Measurements from ENCODE around the gene BCL11A. TPM values are rescaled to one million over a fixed set of nuclear protein-coding genes. Genes with fewer than 3 reads are reported as not detected.

BCL11A gene
- total RNA-seq, 3 donors from 2014 or later (not counting 1 experiment from before 2014, with no cell fraction given): 2.6 to 3.5 (median 3.0) TPM

DNA sequence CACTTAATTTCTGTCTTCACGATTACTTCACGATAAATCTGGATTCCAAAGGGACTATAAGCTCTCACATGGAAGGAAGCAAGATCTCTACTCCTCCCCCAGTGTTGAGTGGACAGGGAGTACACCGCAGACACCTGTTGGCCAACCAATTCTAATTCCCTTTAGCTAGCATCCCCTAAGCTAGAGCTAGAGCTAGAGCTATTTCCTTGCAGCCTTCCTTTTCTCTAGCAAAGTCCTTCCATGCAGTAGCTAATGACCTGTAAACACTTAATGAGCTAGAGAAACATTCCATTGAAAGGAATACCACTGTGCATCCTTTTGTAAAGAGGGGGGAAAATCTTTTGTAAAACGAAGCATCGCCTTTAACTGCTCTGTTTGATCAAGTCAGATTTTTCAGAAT lies 56.5 kb downstream of the BCL11A start:
- intact Hi-C loops (cut with micrococcal nuclease): no loop called here
- H3K27ac Mint-ChIP-seq: no peak overlapping the region
- WGBS (ENCODE audit: insufficient coverage): 90% methylated on average over 5 of the region's 5 CpGs
- no peak overlapping the region for H3K27ac ChIP-seq (ENCODE audit: low read length)
- H3K9me3 ChIP-seq (ENCODE audit: control insufficient read depth, insufficient read depth, low read length): no peaks in the 10 kb centered on the region
- no peaks in the 10 kb centered on the region for H3K36me3 ChIP-seq (ENCODE audit: control insufficient read depth, insufficient read depth, low read length)
- TF ChIP-seq CTCF (IDR thresholded peaks at IDR 0.05): no peak
- peaks cover 0 to 3% of the 10 kb centered on the region in 2 donors for H3K27me3 Mint-ChIP-seq (ENCODE audit: low read depth in 2 of 2)
- ATAC-seq (no peak), DNase-seq (no peak)
- H3K4me3 ChIP-seq (ENCODE audit: low read length): no peak overlapping the region
- no peaks in the 10 kb centered on the region for H3K36me3 Mint-ChIP-seq
- no peaks in the 10 kb centered on the region for H3K4me1 Mint-ChIP-seq
- peaks cover 22% of the 10 kb centered on the region for H3K4me1 ChIP-seq (ENCODE audit: control insufficient read depth, insufficient read depth, low read length)
- no peak overlapping the region for H3K4me3 Mint-ChIP-seq
- H3K27me3 ChIP-seq (ENCODE audit: control insufficient read depth, insufficient read depth, low read length): no peaks in the 10 kb centered on the region
- H3K9me3 Mint-ChIP-seq: no peaks in the 10 kb centered on the region

DNA sequence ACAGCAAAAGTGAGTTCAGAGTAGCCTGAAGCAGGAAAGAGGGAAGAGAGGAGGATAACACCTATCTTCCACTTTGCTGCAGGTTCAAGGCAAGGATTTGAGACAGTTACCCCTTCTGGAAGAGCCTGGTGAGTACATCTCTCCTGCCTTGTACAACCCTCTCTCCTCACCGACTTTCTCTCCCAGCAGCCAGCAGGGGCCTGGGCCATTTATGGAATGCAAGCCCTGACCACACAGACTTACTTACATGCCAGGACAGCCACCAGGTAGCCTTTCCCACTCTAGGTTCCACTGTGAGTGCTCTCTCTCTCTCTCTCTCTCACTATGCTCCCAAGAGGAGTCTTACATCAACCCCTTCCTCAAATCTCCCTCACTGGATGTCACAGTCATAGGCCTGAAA lies 57.0 kb downstream of the BCL11A start:
- intact Hi-C loops (cut with micrococcal nuclease): no loop called here
- ATAC-seq (no peak), DNase-seq (no peak)
- Mint-ChIP-seq H3K36me3 (no peaks in the 10 kb centered on the region), H3K9me3 (no peaks in the 10 kb centered on the region), H3K27me3 (ENCODE audit: low read depth in 2 of 2) (peaks cover 0 to 3% of the 10 kb centered on the region in 2 donors), H3K4me1 (no peaks in the 10 kb centered on the region), H3K4me3 (no peak overlapping the region), H3K27ac (no peak overlapping the region)
- no peaks in the 10 kb centered on the region for H3K27me3 ChIP-seq (ENCODE audit: control insufficient read depth, insufficient read depth, low read length)
- no peak overlapping the region for H3K4me3 ChIP-seq (ENCODE audit: low read length)
- 85% methylated on average over 1 of the region's 1 CpG for WGBS (ENCODE audit: insufficient coverage)
- H3K36me3 ChIP-seq (ENCODE audit: control insufficient read depth, insufficient read depth, low read length): no peaks in the 10 kb centered on the region
- no peak overlapping the region for H3K27ac ChIP-seq (ENCODE audit: low read length)
- no peaks in the 10 kb centered on the region for H3K9me3 ChIP-seq (ENCODE audit: control insufficient read depth, insufficient read depth, low read length)
- TF ChIP-seq CTCF (IDR thresholded peaks at IDR 0.05): no peak
- H3K4me1 ChIP-seq (ENCODE audit: control insufficient read depth, insufficient read depth, low read length): peaks cover 22% of the 10 kb centered on the region

DNA sequence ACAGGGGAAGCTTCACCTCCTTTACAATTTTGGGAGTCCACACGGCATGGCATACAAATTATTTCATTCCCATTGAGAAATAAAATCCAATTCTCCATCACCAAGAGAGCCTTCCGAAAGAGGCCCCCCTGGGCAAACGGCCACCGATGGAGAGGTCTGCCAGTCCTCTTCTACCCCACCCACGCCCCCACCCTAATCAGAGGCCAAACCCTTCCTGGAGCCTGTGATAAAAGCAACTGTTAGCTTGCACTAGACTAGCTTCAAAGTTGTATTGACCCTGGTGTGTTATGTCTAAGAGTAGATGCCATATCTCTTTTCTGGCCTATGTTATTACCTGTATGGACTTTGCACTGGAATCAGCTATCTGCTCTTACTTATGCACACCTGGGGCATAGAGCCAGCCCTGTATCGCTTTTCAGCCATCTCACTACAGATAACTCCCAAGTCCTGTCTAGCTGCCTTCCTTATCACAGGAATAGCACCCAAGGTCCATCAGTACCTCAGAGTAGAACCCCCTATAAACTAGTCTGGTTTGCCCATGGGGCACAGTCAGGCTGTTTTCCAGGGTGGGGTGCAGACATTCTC lies 58.3 kb downstream of the BCL11A start:
- Mint-ChIP-seq H3K27me3 (ENCODE audit: low read depth in 2 of 2) (peaks cover 0 to 5% of the 10 kb centered on the region in 2 donors), H3K27ac (no peak overlapping the region), H3K36me3 (no peaks in the 10 kb centered on the region), H3K9me3 (no peaks in the 10 kb centered on the region), H3K4me1 (no peaks in the 10 kb centered on the region), H3K4me3 (no peak overlapping the region)
- TF ChIP-seq CTCF (IDR thresholded peaks at IDR 0.05): no peak
- Histone ChIP-seq H3K27me3 (ENCODE audit: control insufficient read depth, insufficient read depth, low read length) (no peaks in the 10 kb centered on the region), H3K9me3 (ENCODE audit: control insufficient read depth, insufficient read depth, low read length) (no peaks in the 10 kb centered on the region), H3K4me3 (ENCODE audit: low read length) (no peak overlapping the region), H3K27ac (ENCODE audit: low read length) (no peak overlapping the region), H3K36me3 (ENCODE audit: control insufficient read depth, insufficient read depth, low read length) (no peaks in the 10 kb centered on the region), H3K4me1 (ENCODE audit: control insufficient read depth, insufficient read depth, low read length) (peaks cover 18% of the 10 kb centered on the region)
- WGBS (ENCODE audit: insufficient coverage): 95% methylated on average over 5 of the region's 6 CpGs
- no peak for DNase-seq
- ATAC-seq: no peak
- intact Hi-C loops (cut with micrococcal nuclease): no loop called here

DNA sequence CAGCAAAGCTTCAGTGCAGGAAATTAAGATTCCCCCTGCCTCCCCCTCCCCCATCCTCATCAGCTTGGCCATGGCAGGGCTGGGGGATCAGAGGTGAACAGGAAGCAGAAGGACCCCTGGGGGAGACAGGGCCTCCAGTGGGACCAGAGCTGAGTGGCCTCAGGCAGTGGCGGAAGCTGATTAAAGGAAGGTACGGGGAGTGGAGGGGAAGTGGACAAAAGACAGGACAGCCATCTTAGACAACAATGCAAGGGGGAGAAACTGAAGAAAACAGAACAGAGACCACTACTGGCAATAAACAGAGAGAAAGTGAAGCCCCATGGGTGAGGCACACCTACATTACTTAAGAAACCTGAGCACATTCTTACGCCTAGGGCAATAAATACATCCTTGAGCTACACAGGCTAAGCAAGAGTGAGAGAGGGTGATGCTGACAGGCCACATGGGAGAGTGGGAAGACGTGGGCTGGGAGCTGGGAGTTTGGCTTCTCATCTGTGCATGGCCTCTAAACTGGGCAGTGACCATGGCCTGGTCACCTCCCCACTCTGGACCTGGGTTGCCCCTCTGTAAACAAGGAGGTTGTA lies 59.6 kb downstream of the BCL11A start:
- Histone ChIP-seq H3K4me3 (ENCODE audit: low read length) (no peak overlapping the region), H3K27me3 (ENCODE audit: control insufficient read depth, insufficient read depth, low read length) (no peaks in the 10 kb centered on the region), H3K9me3 (ENCODE audit: control insufficient read depth, insufficient read depth, low read length) (no peaks in the 10 kb centered on the region), H3K4me1 (ENCODE audit: control insufficient read depth, insufficient read depth, low read length) (peaks cover 7% of the 10 kb centered on the region), H3K27ac (ENCODE audit: low read length) (no peak overlapping the region), H3K36me3 (ENCODE audit: control insufficient read depth, insufficient read depth, low read length) (no peaks in the 10 kb centered on the region)
- Mint-ChIP-seq H3K4me3 (no peak overlapping the region), H3K27ac (no peak overlapping the region), H3K27me3 (ENCODE audit: low read depth in 2 of 2) (peaks cover 0 to 5% of the 10 kb centered on the region in 2 donors), H3K36me3 (no peaks in the 10 kb centered on the region), H3K4me1 (no peaks in the 10 kb centered on the region), H3K9me3 (no peaks in the 10 kb centered on the region)
- intact Hi-C loops (cut with micrococcal nuclease): no loop called here
- WGBS (ENCODE audit: insufficient coverage): 89% methylated on average over 4 of the region's 4 CpGs
- no peak for ATAC-seq
- no peak for DNase-seq
- TF ChIP-seq CTCF (IDR thresholded peaks at IDR 0.05): no peak
